Liver (tissue), 9 donors: ENCODE data around the gene B4GALNT3. TPM values are rescaled to one million over a fixed set of nuclear protein-coding genes. Genes with fewer than 3 reads are reported as not detected.

Experiments used
- DNase-seq: peaks from one replicate; pipeline ENCODE4 v3.0.0-alpha.2; 2017; ENCODE audit warnings: low spot score
- H3K27ac ChIP-seq, 2 donors: one replicate each; pipeline ENCODE4 v1.7.0; 2013; ENCODE audit warnings: inconsistent platforms in 2 of 2, low read length in 2 of 2, control low read depth in 1 of 2, low read depth in 1 of 2, mild to moderate bottlenecking in 1 of 2
- H3K27me3 ChIP-seq, 4 donors: one replicate each; pipeline versions ENCODE4 v1.6.1 to v1.7.0; 2013; ENCODE audit warnings: low read length in 3 of 4, inconsistent platforms in 1 of 4, mild to moderate bottlenecking in 1 of 4, moderate library complexity in 1 of 4; ENCODE audit not compliant: control insufficient read depth in 4 of 4, insufficient read depth in 4 of 4
- H3K36me3 ChIP-seq, 4 donors: one replicate each; pipeline versions ENCODE4 v1.6.1 to v1.7.0; 2013; ENCODE audit warnings: low read length in 3 of 4, mild to moderate bottlenecking in 3 of 4, low read depth in 1 of 4, moderate library complexity in 1 of 4; ENCODE audit not compliant: control insufficient read depth in 4 of 4, insufficient read depth in 3 of 4
- H3K4me1 ChIP-seq, 4 donors: one replicate each; pipeline versions ENCODE4 v1.6.1 to v1.7.0; 2013; ENCODE audit warnings: low read length in 3 of 4, mild to moderate bottlenecking in 3 of 4, moderate library complexity in 1 of 4; ENCODE audit not compliant: control insufficient read depth in 4 of 4, insufficient read depth in 4 of 4
- H3K4me3 ChIP-seq, 3 donors: one replicate each; pipeline versions ENCODE4 v1.6.1 to v1.7.0; 2013; ENCODE audit warnings: low read length in 3 of 3, control low read depth in 1 of 3, low read depth in 1 of 3, mild to moderate bottlenecking in 1 of 3
- H3K9ac ChIP-seq, 2 donors: one replicate each; pipeline ENCODE4 v1.7.0; 2013; ENCODE audit warnings: low read length in 2 of 2, mild to moderate bottlenecking in 2 of 2, moderate library complexity in 2 of 2, control low read depth in 1 of 2, low read depth in 1 of 2
- H3K9me3 ChIP-seq, 4 donors: one replicate each; pipeline versions ENCODE4 v1.6.1 to v1.7.0; 2013; ENCODE audit warnings: low read length in 3 of 4; ENCODE audit not compliant: control insufficient read depth in 4 of 4
- CTCF ChIP-seq: fragments of 150-350 bp; IDR thresholded peaks from 2 replicates; pipeline ENCODE4 v1.5.1; 2017; ENCODE audit warnings: improper control_type of control experiment, low read depth, low read length; ENCODE audit not compliant: missing input control
- EGR1 ChIP-seq, 2 donors: IDR thresholded peaks; 2 replicates each; pipeline ENCODE4 v1.6.1; 2016 to 2018; ENCODE audit warnings: antibody characterized with exemption in 2 of 2, low read depth in 2 of 2
- FOXA1 ChIP-seq: IDR thresholded peaks from 2 replicates; pipeline ENCODE4 v1.6.1; 2016; ENCODE audit warnings: antibody characterized with exemption
- FOXA2 ChIP-seq: IDR thresholded peaks from 2 replicates; pipeline ENCODE4 v1.6.1; 2016; ENCODE audit warnings: antibody characterized with exemption
- HNF4A ChIP-seq, 2 donors: conservative IDR thresholded peaks; 2 replicates each; pipeline ENCODE4 v1.6.1; 2016; ENCODE audit warnings: antibody characterized with exemption in 2 of 2, mild to moderate bottlenecking in 2 of 2
- HNF4G ChIP-seq: IDR thresholded peaks from 2 replicates; pipeline ENCODE4 v1.6.1; 2016; ENCODE audit warnings: antibody characterized with exemption
- JUND ChIP-seq, 2 donors: IDR thresholded peaks; 2 replicates each; pipeline ENCODE4 v1.6.1; 2016; ENCODE audit warnings: antibody characterized with exemption in 2 of 2
- RAD21 ChIP-seq, 2 donors: IDR thresholded peaks; 2 replicates each; pipeline ENCODE4 v1.6.1; 2016; ENCODE audit warnings: antibody characterized with exemption in 2 of 2, mild to moderate bottlenecking in 2 of 2
- RXRA ChIP-seq, 2 donors: IDR thresholded peaks; 2 replicates each; pipeline ENCODE4 v1.6.1; 2017 to 2018; ENCODE audit warnings: antibody characterized with exemption in 2 of 2, mild to moderate bottlenecking in 1 of 2
- SP1 ChIP-seq: IDR thresholded peaks from 2 replicates; pipeline ENCODE4 v1.6.1; 2018; ENCODE audit warnings: antibody characterized with exemption, mild to moderate bottlenecking
- TAF1 ChIP-seq: conservative IDR thresholded peaks from 2 replicates; pipeline ENCODE4 v1.6.1; 2016; ENCODE audit warnings: antibody characterized with exemption, mild to moderate bottlenecking
- ZBTB33 ChIP-seq: IDR thresholded peaks from 2 replicates; pipeline ENCODE4 v1.6.1; 2016; ENCODE audit warnings: antibody characterized with exemption
- WGBS: extraction: QIAGEN DNeasy Blood & Tissue Kit; methylation state at CpG from one replicate; pipeline ENCODE4 v1.1.7; 2013; 5-methylcytosine and 5-hydroxymethylcytosine counted together
- polyA plus RNA-seq, 2 donors: library from polyadenylated mRNA; stranded (reverse) in 1 of 2; unstranded in 1 of 2; fragments of 200-250 nt in 1 of 2; fragments of >200 nt in 1 of 2; fragmentation: Nextera tagmentation in 1 of 2; extraction: Ambion mirVana in 1 of 2; gene quantifications; one replicate each; pipeline versions ENCODE4 v1.2.1 to v1.2.3, GENCODE V29; 2013 to 2015
- total RNA-seq, 2 donors: library from RNA; depleted of rRNA; stranded (reverse); fragments of >200 nt; gene quantifications; one replicate each; pipeline ENCODE4 v1.2.3, GENCODE V29; 2014
- TF ChIP-seq, protein P1 (sequence below): IDR thresholded peaks from 2 replicates; pipeline ENCODE4 v1.6.1; 2016; ENCODE audit warnings: antibody characterized with exemption
- TF ChIP-seq, protein P2 (sequence below): IDR thresholded peaks from 2 replicates; pipeline ENCODE4 v1.6.1; 2016; ENCODE audit warnings: antibody characterized with exemption, mild to moderate bottlenecking
- donor health status: healthy.
- donor health status: healthy.
- donor health status: healthy.
- donor health status: healthy.
- donor health status: healthy.

The B4GALNT3 gene
- total and polyA plus RNA-seq, 4 donors: 0.09 to 0.25 (median 0.14) TPM; not detected in 1

GRCh38 chr12:549476-550082 is 89.8 kb downstream of the B4GALNT3 start:
- WGBS: 91% methylated on average over 29 of the region's 29 CpGs
- H3K9ac ChIP-seq: no peak overlapping the region

More at GRCh38 chr12:549476-550082, 89.8 kb downstream of the B4GALNT3 start:
- H3K36me3 ChIP-seq: no peaks in the 10 kb centered on the region
- peaks cover 0 to 2% (median 0%) of the 10 kb centered on the region in 4 donors for H3K27me3 ChIP-seq
- H3K9me3 ChIP-seq: no peaks in the 10 kb centered on the region
- H3K4me3 ChIP-seq: no peak overlapping the region
- H3K4me1 ChIP-seq: peaks cover 0 to 6% (median 3%) of the 10 kb centered on the region in 4 donors
- H3K27ac ChIP-seq: no peak overlapping the region
- no peak for DNase-seq
- TF ChIP-seq CTCF (no peak), TAF1 (no peak), RXRA (IDR thresholded peaks at IDR 0.05) (no peak), RAD21 (IDR thresholded peaks at IDR 0.05) (no peak), SP1 (no peak), FOXA2 (no peak), ZBTB33 (no peak), HNF4A (conservative IDR thresholded peaks at IDR 0.05) (no peak), HNF4G (no peak), JUND (IDR thresholded peaks at IDR 0.05) (no peak), FOXA1 (no peak), EGR1 (IDR thresholded peaks at IDR 0.05; ENCODE audit: low read depth in 2 of 2) (no peak)
- TF ChIP-seq, protein P1, sequence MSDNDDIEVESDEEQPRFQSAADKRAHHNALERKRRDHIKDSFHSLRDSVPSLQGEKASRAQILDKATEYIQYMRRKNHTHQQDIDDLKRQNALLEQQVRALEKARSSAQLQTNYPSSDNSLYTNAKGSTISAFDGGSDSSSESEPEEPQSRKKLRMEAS: no peak
- TF ChIP-seq, protein P2, sequence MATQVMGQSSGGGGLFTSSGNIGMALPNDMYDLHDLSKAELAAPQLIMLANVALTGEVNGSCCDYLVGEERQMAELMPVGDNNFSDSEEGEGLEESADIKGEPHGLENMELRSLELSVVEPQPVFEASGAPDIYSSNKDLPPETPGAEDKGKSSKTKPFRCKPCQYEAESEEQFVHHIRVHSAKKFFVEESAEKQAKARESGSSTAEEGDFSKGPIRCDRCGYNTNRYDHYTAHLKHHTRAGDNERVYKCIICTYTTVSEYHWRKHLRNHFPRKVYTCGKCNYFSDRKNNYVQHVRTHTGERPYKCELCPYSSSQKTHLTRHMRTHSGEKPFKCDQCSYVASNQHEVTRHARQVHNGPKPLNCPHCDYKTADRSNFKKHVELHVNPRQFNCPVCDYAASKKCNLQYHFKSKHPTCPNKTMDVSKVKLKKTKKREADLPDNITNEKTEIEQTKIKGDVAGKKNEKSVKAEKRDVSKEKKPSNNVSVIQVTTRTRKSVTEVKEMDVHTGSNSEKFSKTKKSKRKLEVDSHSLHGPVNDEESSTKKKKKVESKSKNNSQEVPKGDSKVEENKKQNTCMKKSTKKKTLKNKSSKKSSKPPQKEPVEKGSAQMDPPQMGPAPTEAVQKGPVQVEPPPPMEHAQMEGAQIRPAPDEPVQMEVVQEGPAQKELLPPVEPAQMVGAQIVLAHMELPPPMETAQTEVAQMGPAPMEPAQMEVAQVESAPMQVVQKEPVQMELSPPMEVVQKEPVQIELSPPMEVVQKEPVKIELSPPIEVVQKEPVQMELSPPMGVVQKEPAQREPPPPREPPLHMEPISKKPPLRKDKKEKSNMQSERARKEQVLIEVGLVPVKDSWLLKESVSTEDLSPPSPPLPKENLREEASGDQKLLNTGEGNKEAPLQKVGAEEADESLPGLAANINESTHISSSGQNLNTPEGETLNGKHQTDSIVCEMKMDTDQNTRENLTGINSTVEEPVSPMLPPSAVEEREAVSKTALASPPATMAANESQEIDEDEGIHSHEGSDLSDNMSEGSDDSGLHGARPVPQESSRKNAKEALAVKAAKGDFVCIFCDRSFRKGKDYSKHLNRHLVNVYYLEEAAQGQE: no peak
